Body of pancreas (tissue), 4 donors: ENCODE measurements around the gene POU2AF1. TPM values are rescaled to one million over a fixed set of nuclear protein-coding genes. Genes with fewer than 3 reads are reported as not detected.
A peak's percentile ranks its signal among the peaks of the same experiment; 100 is the strongest.

ENCODE experiments used
- ATAC-seq: fragments of 150-250 bp; one replicate; pipeline ENCODE4 v1.9.1; 2016
- DNase-seq, 4 donors: peaks; one replicate each; pipeline ENCODE4 v3.0.0-alpha.2; 2019
- H3K27ac ChIP-seq, 4 donors: fragments of 200-600 bp; sonication (generic); 1 replicate in 3 of 4; 2 replicates in 1 of 4; pipeline versions ENCODE4 v1.5.1 to v1.6.1; 2016 to 2019; ENCODE audit warnings: mild to moderate bottlenecking in 1 of 4, mixed read lengths in 1 of 4, moderate library complexity in 1 of 4
- H3K27me3 ChIP-seq, 2 donors: fragments of 200-600 bp; sonication (generic); one replicate each; pipeline ENCODE4 v1.6.0; 2016; ENCODE audit warnings: mild to moderate bottlenecking in 1 of 2
- H3K36me3 ChIP-seq, 2 donors: fragments of 200-600 bp; sonication (generic); replicated peaks in 1 of 2; 2 replicates each; pipeline ENCODE4 v1.5.1; 2016; ENCODE audit warnings: low read depth in 2 of 2; ENCODE audit not compliant: insufficient read depth in 1 of 2
- H3K4me1 ChIP-seq: fragments of 200-600 bp; sonication (generic); one replicate; pipeline ENCODE4 v1.6.0; 2016
- H3K4me3 ChIP-seq, 2 donors: fragments of 200-600 bp; sonication (generic); 1 replicate in 1 of 2; 2 replicates in 1 of 2; pipeline ENCODE4 v1.5.1; 2016 to 2019
- H3K9me3 ChIP-seq, 3 donors: fragments of 200-600 bp; sonication (generic); 1 replicate in 2 of 3; 2 replicates in 1 of 3; pipeline ENCODE4 v1.5.1; 2016
- POLR2A ChIP-seq, 3 donors: fragments of 450-650 bp; IDR thresholded peaks; one replicate each; pipeline ENCODE4 v1.6.1; 2016; ENCODE audit warnings: antibody characterized with exemption in 3 of 3, mild to moderate bottlenecking in 2 of 3
- WGBS, 2 donors: methylation state at CpG; one replicate each; pipeline ENCODE4 v1.1.5; 2017; 5-methylcytosine and 5-hydroxymethylcytosine counted together
- intact Hi-C: fragments of 100-400 bp; cut with DNase I; formaldehyde crosslinking; loops from one replicate; pipeline ENCODE4 v1.15.1; 2023
- total RNA-seq, 2 donors: library from RNA; depleted of rRNA; stranded (reverse); fragments of >200 nt; gene quantifications; one replicate each; pipeline ENCODE4 v1.1.0, GENCODE V29; 2016
- TF ChIP-seq, protein P1 (sequence below), 7 experiments: fragments of 450-650 bp in 4 of 7; fragments of 200-600 bp in 3 of 7; sonication (generic) in 3 of 7; IDR thresholded peaks; one replicate each; pipeline ENCODE4 v1.5.1; 2016 to 2019; ENCODE audit warnings: antibody characterized with exemption in 7 of 7

Gene POU2AF1
- total RNA-seq, 2 donors from 2014 or later = 8.9 TPM; not detected in 1

DNA sequence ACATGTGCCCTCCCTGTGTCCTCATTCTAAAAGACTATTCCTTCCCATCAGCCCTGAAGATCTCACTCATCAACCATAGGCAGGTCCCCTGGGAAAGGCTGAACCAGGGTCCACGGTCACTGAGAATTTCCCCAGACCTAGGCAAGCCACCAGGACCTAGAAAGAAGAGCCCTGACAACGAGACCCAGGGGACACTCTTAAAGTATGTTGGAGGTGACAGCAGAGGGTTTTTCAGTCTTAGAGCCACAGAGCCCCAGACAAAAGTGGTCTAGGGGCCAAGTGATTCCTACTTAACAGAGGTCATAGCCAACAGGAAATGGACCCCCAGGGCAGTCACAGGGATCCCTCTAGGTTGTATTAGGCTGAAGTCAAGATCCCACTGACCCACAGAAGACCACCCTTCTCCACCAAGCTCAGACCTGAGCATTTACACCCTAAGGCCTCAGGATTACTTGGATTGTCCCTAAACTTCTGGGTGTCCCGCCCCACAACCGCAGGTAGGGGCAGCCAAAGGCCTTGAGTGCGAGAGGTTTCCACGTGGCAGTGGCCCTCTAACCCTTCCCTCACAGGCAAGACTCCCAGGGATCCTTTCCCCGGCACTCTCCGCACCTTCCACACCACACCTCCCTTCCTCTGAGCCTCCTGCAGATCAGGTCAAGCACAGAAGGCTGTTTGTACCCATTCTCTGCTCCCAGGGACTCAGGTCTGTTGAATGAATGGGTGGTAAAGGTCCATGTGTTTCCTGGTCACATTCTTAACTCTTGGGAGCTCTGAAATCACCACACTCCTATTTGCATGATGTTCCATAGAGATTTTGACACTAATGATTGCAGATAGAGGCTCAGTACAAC lies 12.3 kb downstream of the POU2AF1 start:
- DNase-seq = no peak
- Histone ChIP-seq H3K9me3 (no peaks in the 10 kb centered on the region), H3K27ac (peak overlapping the region; percentile 45 to 71 (median 59)), H3K4me1 (peaks cover 84% of the 10 kb centered on the region), H3K4me3 (no peak overlapping the region), H3K27me3 (no peaks in the 10 kb centered on the region), H3K36me3 (no peaks in the 10 kb centered on the region)
- WGBS, 2 donors = 89 to 99% methylated on average over 8 of the region's 8 CpGs
- no peak for ATAC-seq
- TF ChIP-seq, protein P1, sequence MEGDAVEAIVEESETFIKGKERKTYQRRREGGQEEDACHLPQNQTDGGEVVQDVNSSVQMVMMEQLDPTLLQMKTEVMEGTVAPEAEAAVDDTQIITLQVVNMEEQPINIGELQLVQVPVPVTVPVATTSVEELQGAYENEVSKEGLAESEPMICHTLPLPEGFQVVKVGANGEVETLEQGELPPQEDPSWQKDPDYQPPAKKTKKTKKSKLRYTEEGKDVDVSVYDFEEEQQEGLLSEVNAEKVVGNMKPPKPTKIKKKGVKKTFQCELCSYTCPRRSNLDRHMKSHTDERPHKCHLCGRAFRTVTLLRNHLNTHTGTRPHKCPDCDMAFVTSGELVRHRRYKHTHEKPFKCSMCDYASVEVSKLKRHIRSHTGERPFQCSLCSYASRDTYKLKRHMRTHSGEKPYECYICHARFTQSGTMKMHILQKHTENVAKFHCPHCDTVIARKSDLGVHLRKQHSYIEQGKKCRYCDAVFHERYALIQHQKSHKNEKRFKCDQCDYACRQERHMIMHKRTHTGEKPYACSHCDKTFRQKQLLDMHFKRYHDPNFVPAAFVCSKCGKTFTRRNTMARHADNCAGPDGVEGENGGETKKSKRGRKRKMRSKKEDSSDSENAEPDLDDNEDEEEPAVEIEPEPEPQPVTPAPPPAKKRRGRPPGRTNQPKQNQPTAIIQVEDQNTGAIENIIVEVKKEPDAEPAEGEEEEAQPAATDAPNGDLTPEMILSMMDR (IDR thresholded peaks at IDR 0.05) = no peak
- TF ChIP-seq POLR2A (IDR thresholded peaks at IDR 0.05) = no peak
- intact Hi-C loops = no loop called here

DNA sequence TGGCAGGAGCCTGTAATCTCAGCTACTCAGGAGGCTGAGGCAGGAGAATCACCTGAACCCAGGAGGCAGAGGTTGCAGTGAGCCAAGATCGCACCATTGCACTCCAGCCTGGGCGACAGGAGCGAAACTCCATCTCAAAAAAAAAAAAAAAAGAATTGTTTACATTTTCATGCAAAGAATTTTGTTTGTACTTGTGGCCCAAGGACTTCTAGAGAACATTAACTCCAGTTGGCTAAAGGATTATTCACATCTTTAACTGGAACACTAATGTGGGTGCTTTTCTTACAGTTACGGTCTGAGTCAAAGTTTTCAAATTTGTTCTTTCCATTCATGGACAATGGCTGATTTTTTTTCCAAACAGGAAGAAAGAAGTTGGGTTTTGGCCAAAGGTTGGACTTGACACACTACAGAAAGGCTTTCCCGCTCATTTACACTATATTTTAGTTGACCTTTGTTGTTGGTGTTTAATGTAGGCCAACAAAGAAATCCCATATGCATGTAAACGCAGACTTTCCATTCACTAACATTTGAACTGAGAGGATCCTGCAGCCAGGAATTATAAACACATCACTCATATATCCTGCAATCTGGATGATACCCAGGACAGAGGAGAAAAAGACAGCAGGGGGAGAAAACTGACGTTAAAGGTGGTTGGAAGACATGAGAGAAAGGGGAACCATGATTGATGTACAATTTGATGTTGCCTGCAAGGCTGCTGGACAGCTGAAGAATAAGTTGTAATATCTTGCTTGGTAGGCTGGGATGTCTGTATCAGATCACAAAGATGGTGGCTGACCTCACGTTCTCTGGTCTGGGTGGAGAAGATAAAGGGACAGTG lies 13.1 kb downstream of the POU2AF1 start:
- DNase-seq (no peak), ATAC-seq (peak; percentile 52)
- H3K4me3 ChIP-seq = no peak overlapping the region
- no peak for TF ChIP-seq POLR2A (IDR thresholded peaks at IDR 0.05)
- TF ChIP-seq, protein P1 (IDR thresholded peaks at IDR 0.05) = no peak
- intact Hi-C loops = no loop called here
- H3K4me1 ChIP-seq = peaks cover 84% of the 10 kb centered on the region
- no peaks in the 10 kb centered on the region for H3K9me3 ChIP-seq
- WGBS, 2 donors = 16 to 29% methylated on average over 8 of the region's 8 CpGs
- no peaks in the 10 kb centered on the region for H3K27me3 ChIP-seq
- H3K27ac ChIP-seq = peak overlapping the region; percentile 45 to 71 (median 59)
- H3K36me3 ChIP-seq = no peaks in the 10 kb centered on the region

DNA sequence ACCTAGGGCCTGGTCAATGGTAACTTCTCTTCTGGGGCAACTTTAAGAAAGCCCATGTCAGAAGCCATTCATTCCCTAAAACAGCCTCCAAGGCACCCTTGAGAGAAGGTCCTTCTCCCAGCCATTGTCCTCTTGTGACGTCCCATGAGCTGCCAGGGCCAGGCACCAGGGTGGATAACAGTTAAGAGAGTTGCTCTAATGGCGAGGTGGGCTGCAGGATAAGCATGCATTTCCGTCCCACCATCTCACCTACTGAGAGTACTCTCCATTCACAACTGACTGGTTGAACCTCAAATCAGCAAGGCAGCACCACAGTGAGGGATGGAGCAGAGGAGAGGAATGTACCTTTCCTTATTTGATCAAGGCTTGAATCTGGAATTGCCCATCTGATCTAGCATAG lies 14.6 kb downstream of the POU2AF1 start:
- ATAC-seq (no peak), DNase-seq (no peak)
- no peak overlapping the region for H3K4me3 ChIP-seq
- TF ChIP-seq, protein P1 (IDR thresholded peaks at IDR 0.05) = no peak
- no peak for TF ChIP-seq POLR2A (IDR thresholded peaks at IDR 0.05)
- peak overlapping the region in 3 of 4 donors; percentile 45 to 87 (median 48) for H3K27ac ChIP-seq
- intact Hi-C loops = no loop called here
- 93 to 95% methylated on average over 3 of the region's 3 CpGs for WGBS, 2 donors
- H3K36me3 ChIP-seq = no peaks in the 10 kb centered on the region
- no peaks in the 10 kb centered on the region for H3K27me3 ChIP-seq
- H3K4me1 ChIP-seq = peaks cover 88% of the 10 kb centered on the region
- H3K9me3 ChIP-seq = no peaks in the 10 kb centered on the region

DNA sequence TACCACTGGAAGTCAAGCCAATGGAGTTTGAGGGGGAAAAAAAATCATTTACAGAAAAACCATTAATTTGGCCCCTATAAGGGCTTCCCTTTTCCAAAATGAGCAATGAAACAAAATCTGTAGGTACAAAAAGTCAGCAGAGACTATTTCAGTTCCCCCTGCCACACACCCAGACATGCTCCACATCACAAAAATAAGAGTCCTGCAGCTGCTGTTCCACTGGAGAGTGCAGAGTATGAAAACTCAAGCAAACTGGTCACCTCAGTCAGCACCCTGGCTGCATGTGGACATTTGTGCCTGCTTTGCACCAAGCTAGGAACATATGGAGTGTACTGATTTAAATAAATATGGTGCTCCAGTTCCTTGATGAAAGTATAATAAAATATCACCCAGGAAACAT lies 15.1 kb downstream of the POU2AF1 start:
- intact Hi-C loops = no loop called here
- Histone ChIP-seq H3K27ac (peak overlapping the region; percentile 40 to 87 (median 78)), H3K36me3 (no peaks in the 10 kb centered on the region), H3K4me3 (no peak overlapping the region), H3K4me1 (peaks cover 93% of the 10 kb centered on the region), H3K27me3 (no peaks in the 10 kb centered on the region), H3K9me3 (no peaks in the 10 kb centered on the region)
- no peak for TF ChIP-seq POLR2A (IDR thresholded peaks at IDR 0.05)
- TF ChIP-seq, protein P1 (IDR thresholded peaks at IDR 0.05) = no peak
- ATAC-seq = no peak
- no peak for DNase-seq
